ENCODE results near the gene ZFHX2.
"Not testable (repeated sequence)": the region's sequence is repeated elsewhere in the genome, so short reads cannot be mapped to it uniquely, and the experiment has no call there.

Gene ZFHX2

GRCh38 chr14:23544511-23545447, 6.8 kb downstream of the ZFHX2 start:
- peak overlapping the region; percentile 44 for H3K4me3 ChIP-seq (ENCODE audit: low read length)
- peaks cover 61% of the 10 kb centered on the region for H3K4me1 ChIP-seq (ENCODE audit: insufficient read depth, low read length)
- peaks cover 19% of the 10 kb centered on the region for H3K36me3 ChIP-seq (ENCODE audit: insufficient read depth, low read depth, low read length)
- H3K9ac ChIP-seq (ENCODE audit: low read depth, low read length): peak overlapping the region; percentile 77; the same call in 1 of the 2 replicates
- H3K27ac ChIP-seq (ENCODE audit: low read length): peak overlapping the region; percentile 93
- H3K27me3 ChIP-seq (ENCODE audit: insufficient read depth, low read length): no peaks in the 10 kb centered on the region
- H3K9me3 ChIP-seq (ENCODE audit: insufficient read depth, low read depth, low read length): no peaks in the 10 kb centered on the region

DNA sequence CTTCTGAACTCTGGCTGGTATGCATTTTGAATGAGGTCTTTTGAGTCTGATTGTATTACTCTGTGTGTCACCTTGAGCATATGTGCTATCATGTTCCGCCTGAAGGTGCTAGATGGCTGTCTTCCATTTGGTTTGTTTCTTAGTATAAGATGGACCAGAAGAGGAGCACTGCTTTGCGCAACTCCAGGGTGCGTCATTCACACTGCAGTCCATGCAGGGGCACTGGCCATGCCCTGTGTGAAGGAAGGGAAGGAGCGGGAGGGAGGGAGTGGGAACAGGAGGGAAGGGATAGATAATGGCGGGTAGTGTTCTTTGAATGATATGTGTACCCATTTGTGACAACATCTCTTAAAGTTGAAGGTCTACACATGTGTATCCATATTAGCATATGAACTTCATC, 8.2 kb downstream of the ZFHX2 start:
- Histone ChIP-seq H3K27me3 (ENCODE audit: insufficient read depth, low read length) (no peaks in the 10 kb centered on the region), H3K4me1 (ENCODE audit: insufficient read depth, low read length) (peaks cover 58% of the 10 kb centered on the region), H3K36me3 (ENCODE audit: insufficient read depth, low read depth, low read length) (peaks cover 19% of the 10 kb centered on the region), H3K9ac (ENCODE audit: low read depth, low read length) (no peak overlapping the region), H3K9me3 (ENCODE audit: insufficient read depth, low read depth, low read length) (no peaks in the 10 kb centered on the region), H3K4me3 (ENCODE audit: low read length) (no peak overlapping the region), H3K27ac (ENCODE audit: low read length) (no peak overlapping the region)

GRCh38 chr14:23542261-23542660, 9.3 kb downstream of the ZFHX2 start:
- no peak overlapping the region for H3K27ac ChIP-seq (ENCODE audit: low read length)
- H3K9ac ChIP-seq (ENCODE audit: low read depth, low read length): no peak overlapping the region
- H3K27me3 ChIP-seq (ENCODE audit: insufficient read depth, low read length): no peaks in the 10 kb centered on the region
- H3K4me1 ChIP-seq (ENCODE audit: insufficient read depth, low read length): peaks cover 49% of the 10 kb centered on the region
- no peaks in the 10 kb centered on the region for H3K9me3 ChIP-seq (ENCODE audit: insufficient read depth, low read depth, low read length)
- no peak overlapping the region for H3K4me3 ChIP-seq (ENCODE audit: low read length)
- peaks cover 19% of the 10 kb centered on the region for H3K36me3 ChIP-seq (ENCODE audit: insufficient read depth, low read depth, low read length)

GRCh38 chr14:23540141-23540469, 11.5 kb downstream of the ZFHX2 start:
- Histone ChIP-seq H3K9ac (ENCODE audit: low read depth, low read length) (peak overlapping the region; percentile 14; the same call in 1 of the 2 replicates), H3K9me3 (ENCODE audit: insufficient read depth, low read depth, low read length) (no peaks in the 10 kb centered on the region), H3K36me3 (ENCODE audit: insufficient read depth, low read depth, low read length) (peaks cover 23% of the 10 kb centered on the region), H3K4me3 (ENCODE audit: low read length) (no peak overlapping the region), H3K27me3 (ENCODE audit: insufficient read depth, low read length) (no peaks in the 10 kb centered on the region), H3K27ac (ENCODE audit: low read length) (no peak overlapping the region), H3K4me1 (ENCODE audit: insufficient read depth, low read length) (peaks cover 31% of the 10 kb centered on the region)

GRCh38 chr14:23539248-23540140, 12.1 kb downstream of the ZFHX2 start:
- Histone ChIP-seq H3K36me3 (ENCODE audit: insufficient read depth, low read depth, low read length) (peaks cover 26% of the 10 kb centered on the region), H3K27ac (ENCODE audit: low read length) (peak overlapping the region; percentile 100), H3K9me3 (ENCODE audit: insufficient read depth, low read depth, low read length) (no peaks in the 10 kb centered on the region), H3K9ac (ENCODE audit: low read depth, low read length) (peak overlapping the region; percentile 94; the same call in 1 of the 2 replicates), H3K4me3 (ENCODE audit: low read length) (peak overlapping the region; percentile 76), H3K4me1 (ENCODE audit: insufficient read depth, low read length) (peaks cover 25% of the 10 kb centered on the region), H3K27me3 (ENCODE audit: insufficient read depth, low read length) (no peaks in the 10 kb centered on the region)

DNA sequence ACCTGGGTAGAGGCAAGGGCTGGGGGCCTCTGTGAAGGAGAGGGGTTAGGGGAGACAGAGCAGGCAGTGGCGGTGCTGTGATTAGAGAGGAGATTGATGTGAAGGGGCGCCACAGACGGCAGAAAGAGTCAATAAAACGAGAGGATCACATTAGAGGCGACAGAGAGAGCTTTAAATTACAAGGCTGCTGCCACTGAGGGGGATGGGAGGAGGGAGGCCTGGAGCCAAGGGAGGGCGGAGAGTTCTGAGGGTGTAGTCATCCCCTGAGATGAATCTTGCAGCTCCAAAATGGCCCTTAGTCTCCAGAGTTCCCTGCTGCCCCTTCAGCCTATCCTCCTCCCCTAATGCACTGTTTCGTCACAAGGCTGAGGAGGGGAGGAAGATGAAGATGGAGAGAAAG, 12.8 kb downstream of the ZFHX2 start:
- H3K9me3 ChIP-seq (ENCODE audit: insufficient read depth, low read depth, low read length): no peaks in the 10 kb centered on the region
- H3K9ac ChIP-seq (ENCODE audit: low read depth, low read length): peak overlapping the region; percentile 94
- H3K4me3 ChIP-seq (ENCODE audit: low read length): peak overlapping the region; percentile 76
- peaks cover 30% of the 10 kb centered on the region for H3K36me3 ChIP-seq (ENCODE audit: insufficient read depth, low read depth, low read length)
- peaks cover 21% of the 10 kb centered on the region for H3K4me1 ChIP-seq (ENCODE audit: insufficient read depth, low read length)
- H3K27me3 ChIP-seq (ENCODE audit: insufficient read depth, low read length): no peaks in the 10 kb centered on the region
- peak overlapping the region; percentile 100 for H3K27ac ChIP-seq (ENCODE audit: low read length)

GRCh38 chr14:23538050-23538718, 13.4 kb downstream of the ZFHX2 start:
- Histone ChIP-seq H3K9ac (ENCODE audit: low read depth, low read length) (peak overlapping the region; percentile 94), H3K36me3 (ENCODE audit: insufficient read depth, low read depth, low read length) (peaks cover 30% of the 10 kb centered on the region), H3K27ac (ENCODE audit: low read length) (peak overlapping the region; percentile 100), H3K4me1 (ENCODE audit: insufficient read depth, low read length) (peaks cover 17% of the 10 kb centered on the region), H3K27me3 (ENCODE audit: insufficient read depth, low read length) (no peaks in the 10 kb centered on the region), H3K9me3 (ENCODE audit: insufficient read depth, low read depth, low read length) (no peaks in the 10 kb centered on the region), H3K4me3 (ENCODE audit: low read length) (peak overlapping the region; percentile 76)

DNA sequence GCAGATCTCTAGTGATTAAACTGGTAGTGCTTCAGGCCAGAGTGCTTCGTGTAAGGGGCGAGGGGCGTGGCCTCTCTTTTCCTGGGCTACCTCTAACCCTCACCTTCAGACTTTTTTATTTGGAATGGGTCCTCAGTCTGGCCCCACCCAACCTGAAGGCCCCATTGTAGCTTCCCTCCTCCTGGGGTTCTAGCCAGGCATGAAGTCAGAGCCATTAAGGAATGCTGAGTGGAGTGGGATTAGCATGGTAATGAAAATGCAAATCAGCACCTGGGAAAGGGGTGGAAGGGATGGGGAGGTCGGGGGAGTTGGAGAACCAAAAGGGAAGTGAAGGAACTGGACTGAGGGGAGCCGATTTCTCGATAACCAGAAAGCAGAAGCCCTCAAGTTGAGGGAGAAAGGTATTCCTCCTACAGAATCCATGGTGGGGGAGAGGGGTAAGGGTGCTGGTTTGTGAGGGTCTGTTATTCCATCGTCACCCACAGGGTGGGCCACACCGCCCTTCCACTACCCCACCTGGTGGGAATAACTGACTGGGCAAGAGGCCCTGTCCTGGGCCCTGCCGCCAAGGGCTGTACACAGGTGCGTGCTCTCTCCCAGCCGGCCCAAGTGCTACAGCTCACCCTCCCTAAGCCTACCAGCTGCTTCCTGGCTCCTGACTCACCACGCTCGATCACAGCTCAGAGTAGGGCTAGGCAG, 14.1 kb downstream of the ZFHX2 start:
- H3K27ac ChIP-seq (ENCODE audit: low read length): peak overlapping the region; percentile 100
- peaks cover 30% of the 10 kb centered on the region; the same call in 1 of the 2 replicates for H3K36me3 ChIP-seq (ENCODE audit: insufficient read depth, low read depth, low read length)
- peaks cover 16% of the 10 kb centered on the region for H3K4me1 ChIP-seq (ENCODE audit: insufficient read depth, low read length)
- H3K4me3 ChIP-seq (ENCODE audit: low read length): peak overlapping the region; percentile 76
- peak overlapping the region; percentile 94 for H3K9ac ChIP-seq (ENCODE audit: low read depth, low read length)
- H3K27me3 ChIP-seq (ENCODE audit: insufficient read depth, low read length): no peaks in the 10 kb centered on the region
- no peaks in the 10 kb centered on the region for H3K9me3 ChIP-seq (ENCODE audit: insufficient read depth, low read depth, low read length)

- peak overlapping the region; percentile 40; the same call in 1 of the 2 replicates for H3K9ac ChIP-seq (ENCODE audit: low read depth, low read length)
Observed at GRCh38 chr14:23536906-23537305, 14.7 kb downstream of the ZFHX2 start.

DNA sequence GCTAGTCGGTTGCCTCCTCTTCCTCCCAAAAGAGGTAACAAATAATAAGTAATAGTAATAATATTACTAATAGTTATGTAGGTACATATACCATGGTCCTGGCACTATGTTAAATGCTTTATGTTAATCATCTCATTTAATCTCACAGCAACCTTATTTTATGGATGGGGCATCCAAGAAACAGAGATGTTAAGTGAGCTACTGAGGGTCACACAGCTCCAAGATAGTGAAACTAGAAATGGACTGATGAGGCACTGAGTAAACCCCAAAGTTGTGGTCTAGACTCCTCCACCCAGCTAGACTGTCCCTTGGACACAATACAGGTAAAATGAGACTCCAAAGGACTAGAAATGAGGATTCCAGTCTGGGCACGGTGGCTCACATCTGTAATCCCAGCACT, 15.1 kb downstream of the ZFHX2 start:
- peaks cover 16% of the 10 kb centered on the region for H3K4me1 ChIP-seq (ENCODE audit: insufficient read depth, low read length)
- H3K9me3 ChIP-seq (ENCODE audit: insufficient read depth, low read depth, low read length): no peaks in the 10 kb centered on the region
- H3K4me3 ChIP-seq (ENCODE audit: low read length): peak overlapping the region; percentile 76; the same call in 1 of the 2 replicates
- H3K9ac ChIP-seq (ENCODE audit: low read depth, low read length): peak overlapping the region; percentile 40; the same call in 1 of the 2 replicates
- H3K27me3 ChIP-seq (ENCODE audit: insufficient read depth, low read length): no peaks in the 10 kb centered on the region
- H3K36me3 ChIP-seq (ENCODE audit: insufficient read depth, low read depth, low read length): peaks cover 30% of the 10 kb centered on the region; the same call in 1 of the 2 replicates
- peak overlapping the region; percentile 1 for H3K27ac ChIP-seq (ENCODE audit: low read length)

More at GRCh38 chr14:23536906-23537305, 14.7 kb downstream of the ZFHX2 start:
- Histone ChIP-seq H3K4me1 (ENCODE audit: insufficient read depth, low read length) (peaks cover 16% of the 10 kb centered on the region), H3K27ac (ENCODE audit: low read length) (peak overlapping the region; percentile 1), H3K4me3 (ENCODE audit: low read length) (peak overlapping the region; percentile 76; the same call in 1 of the 2 replicates), H3K36me3 (ENCODE audit: insufficient read depth, low read depth, low read length) (peaks cover 30% of the 10 kb centered on the region; the same call in 1 of the 2 replicates)
- H3K9me3 ChIP-seq (ENCODE audit: insufficient read depth, low read depth, low read length); H3K27me3 ChIP-seq (ENCODE audit: insufficient read depth, low read length): not testable (repeated sequence)
